ENCODE measurements around the gene CYTH1.

The CYTH1 gene

GRCh38 chr17:78670850-78671725 is 111.0 kb downstream of the CYTH1 start:
- no peak for DNase-seq (ENCODE audit: low read depth in 2 of 2)

GRCh38 chr17:78669975-78670518 is 112.0 kb downstream of the CYTH1 start:
- DNase-seq (ENCODE audit: low read depth in 2 of 2), result no peak

- DNase-seq (ENCODE audit: low read depth in 2 of 2), result no peak
Observed at GRCh38 chr17:78669256-78669974, 112.7 kb downstream of the CYTH1 start.

- no peak for DNase-seq (ENCODE audit: low read depth in 2 of 2)
Observed at GRCh38 chr17:78668847-78669246, 113.2 kb downstream of the CYTH1 start.

- no peak for DNase-seq (ENCODE audit: low read depth in 2 of 2)
Observed at GRCh38 chr17:78667741-78668640, 114.1 kb downstream of the CYTH1 start.

GRCh38 chr17:78667091-78667490 is 115.0 kb downstream of the CYTH1 start:
- DNase-seq (ENCODE audit: low read depth in 2 of 2), result no peak

- DNase-seq (ENCODE audit: low read depth in 2 of 2), result no peak
Observed at GRCh38 chr17:78665952-78666920, 115.8 kb downstream of the CYTH1 start.

- no peak for DNase-seq (ENCODE audit: low read depth in 2 of 2)
Observed at GRCh38 chr17:78665387-78665951, 116.6 kb downstream of the CYTH1 start.

- DNase-seq (ENCODE audit: low read depth in 2 of 2), result no peak
Observed at GRCh38 chr17:78664476-78665386, 117.3 kb downstream of the CYTH1 start.

GRCh38 chr17:78661093-78661770 is 120.8 kb downstream of the CYTH1 start:
- no peak for DNase-seq (ENCODE audit: low read depth in 2 of 2)

- DNase-seq (ENCODE audit: low read depth in 2 of 2), result no peak
Observed at GRCh38 chr17:78659546-78659945, 122.5 kb downstream of the CYTH1 start.

- DNase-seq (ENCODE audit: low read depth in 2 of 2), result no peak
Observed at GRCh38 chr17:78658281-78658785, 123.7 kb downstream of the CYTH1 start.

GRCh38 chr17:78655251-78655940 is 126.7 kb downstream of the CYTH1 start:
- no peak for DNase-seq (ENCODE audit: low read depth in 2 of 2)

GRCh38 chr17:78654325-78654724 is 127.7 kb downstream of the CYTH1 start:
- no peak for DNase-seq (ENCODE audit: low read depth in 2 of 2)

- no peak for DNase-seq (ENCODE audit: low read depth in 2 of 2)
Observed at GRCh38 chr17:78653382-78653781, 128.7 kb downstream of the CYTH1 start.

GRCh38 chr17:78652913-78653312 is 129.2 kb downstream of the CYTH1 start:
- DNase-seq (ENCODE audit: low read depth in 2 of 2), result no peak

GRCh38 chr17:78652024-78652423 is 130.0 kb downstream of the CYTH1 start:
- DNase-seq (ENCODE audit: low read depth in 2 of 2), result no peak

GRCh38 chr17:78651554-78651953 is 130.5 kb downstream of the CYTH1 start:
- DNase-seq (ENCODE audit: low read depth in 2 of 2), result no peak
